GM23338 (cell line): ENCODE measurements around the gene FOXL2. TPM values are rescaled to one million over a fixed set of nuclear protein-coding genes. Genes with fewer than 3 reads are reported as not detected.

Source experiments
- ATAC-seq: fragments of 200-7000 bp; cut with Tn5 transposase; 3 replicates; pipeline ENCODE4 v1.9.1; 2020
- DNase-seq: peaks from one replicate; pipeline ENCODE4 v3.0.0-alpha.2; 2015; ENCODE audit warnings: low spot score
- H2AFZ ChIP-seq: fragments of 200-600 bp; sonication (generic); 2 replicates; pipeline ENCODE4 v1.8.0; 2016; ENCODE audit warnings: antibody characterized with exemption, mild to moderate bottlenecking, moderate library complexity
- H3F3A ChIP-seq: fragments of 200-600 bp; sonication (generic); replicated peaks from 2 replicates; pipeline ENCODE4 v1.8.0; 2017; ENCODE audit warnings: antibody characterized with exemption, mixed run types, low read depth
- H3K27ac ChIP-seq: fragments of 200-600 bp; sonication (generic); 2 replicates; pipeline ENCODE4 v1.6.1; 2016; ENCODE audit warnings: low read depth
- H3K27me3 ChIP-seq: fragments of 200-600 bp; sonication (generic); 2 replicates; pipeline ENCODE4 v1.8.0; 2016; ENCODE audit warnings: mild to moderate bottlenecking, mixed run types, moderate library complexity; ENCODE audit not compliant: insufficient read depth
- H3K36me3 ChIP-seq: fragments of 200-600 bp; sonication (generic); 2 replicates; pipeline ENCODE4 v1.8.0; 2016; ENCODE audit warnings: mild to moderate bottlenecking; ENCODE audit not compliant: insufficient read depth
- H3K4me1 ChIP-seq: fragments of 200-600 bp; sonication (generic); 2 replicates; pipeline ENCODE4 v1.8.0; 2016; ENCODE audit warnings: mild to moderate bottlenecking, moderate library complexity; ENCODE audit not compliant: insufficient read depth
- H3K4me2 ChIP-seq: fragments of 200-600 bp; sonication (generic); 2 replicates; pipeline ENCODE4 v1.7.1; 2017; ENCODE audit warnings: mixed run types
- H3K4me3 ChIP-seq: fragments of 200-600 bp; sonication (generic); 2 replicates; pipeline ENCODE4 v1.6.1; 2016; ENCODE audit warnings: mixed run types
- H3K79me2 ChIP-seq: fragments of 200-600 bp; sonication (generic); replicated peaks from 2 replicates; pipeline ENCODE4 v1.8.0; 2017; ENCODE audit warnings: mild to moderate bottlenecking; ENCODE audit not compliant: insufficient read depth
- H3K9me2 ChIP-seq: fragments of 200-600 bp; sonication (generic); 2 replicates; pipeline ENCODE4 v1.8.0; 2017; ENCODE audit not compliant: insufficient read depth
- H4K20me1 ChIP-seq: fragments of 200-600 bp; sonication (generic); replicated peaks from 2 replicates; pipeline ENCODE4 v1.8.0; 2017; ENCODE audit warnings: mild to moderate bottlenecking; ENCODE audit not compliant: insufficient read depth
- H3K27ac Mint-ChIP-seq: 2 replicates; pipeline ENCODE4 v1.8.0; 2020; ENCODE audit warnings: inconsistent platforms, mild to moderate bottlenecking, moderate library complexity, mixed read lengths
- H3K27me3 Mint-ChIP-seq: 3 replicates; pipeline ENCODE4 v1.8.0; 2022; ENCODE audit warnings: low read depth, mild to moderate bottlenecking, moderate library complexity, mixed read lengths, inconsistent platforms; ENCODE audit not compliant: insufficient read depth, poor library complexity
- H3K36me3 Mint-ChIP-seq: 3 replicates; pipeline ENCODE4 v1.8.0; 2021; ENCODE audit warnings: low read depth, mild to moderate bottlenecking, inconsistent platforms, moderate library complexity, mixed read lengths
- H3K4me1 Mint-ChIP-seq: 3 replicates; pipeline ENCODE4 v1.8.0; 2020; ENCODE audit warnings: mild to moderate bottlenecking, inconsistent platforms, mixed read lengths
- H3K4me3 Mint-ChIP-seq: 3 replicates; pipeline ENCODE4 v1.8.0; 2021; ENCODE audit warnings: moderate library complexity, mild to moderate bottlenecking, inconsistent platforms, mixed read lengths
- H3K9me3 Mint-ChIP-seq: 3 replicates; pipeline ENCODE4 v1.8.0; 2020; ENCODE audit warnings: moderate library complexity, mild to moderate bottlenecking, inconsistent platforms, mixed read lengths
- CREB1 ChIP-seq: fragments of 250-450 bp; sonication (Bioruptor Pico); IDR thresholded peaks from 2 replicates; pipeline ENCODE4 v1.5.0; 2020; ENCODE audit warnings: low read depth, mild to moderate bottlenecking, moderate library complexity
- EZH2 ChIP-seq: fragments of 200-600 bp; sonication (generic); IDR thresholded peaks from one replicate; pipeline ENCODE4 v1.8.0; 2017; ENCODE audit warnings: antibody characterized with exemption, mild to moderate bottlenecking, low read depth; ENCODE audit not compliant: unreplicated experiment
- EZH2phosphoT487 ChIP-seq: fragments of 200-600 bp; sonication (generic); IDR thresholded peaks from one replicate; pipeline ENCODE4 v1.8.1; 2018; ENCODE audit warnings: antibody characterized with exemption; ENCODE audit not compliant: unreplicated experiment
- JUNB ChIP-seq: IDR thresholded peaks from one replicate; pipeline ENCODE4 v1.6.1; 2016; ENCODE audit warnings: antibody characterized with exemption; ENCODE audit not compliant: unreplicated experiment
- NANOG ChIP-seq: IDR thresholded peaks from 2 replicates; pipeline ENCODE4 v1.6.1; 2016; ENCODE audit warnings: antibody characterized with exemption, borderline replicate concordance
- POLR2AphosphoS5 ChIP-seq: IDR thresholded peaks from 2 replicates; pipeline ENCODE4 v1.6.1; 2016; ENCODE audit warnings: antibody characterized with exemption, low read depth
- STAT1 ChIP-seq: IDR thresholded peaks from one replicate; pipeline ENCODE4 v1.6.1; 2016; ENCODE audit warnings: antibody characterized with exemption; ENCODE audit not compliant: unreplicated experiment
- ZNF114 ChIP-seq: fragments of 250-450 bp; sonication (Bioruptor Pico); IDR thresholded peaks from 2 replicates; pipeline ENCODE4 v1.5.0; 2020; ENCODE audit warnings: mild to moderate bottlenecking, moderate library complexity
- ZNF331 ChIP-seq: fragments of 250-450 bp; sonication (Bioruptor Pico); IDR thresholded peaks from 2 replicates; pipeline ENCODE4 v1.5.0; 2020; ENCODE audit warnings: low read depth, mild to moderate bottlenecking, moderate library complexity
- polyA plus RNA-seq: library from polyadenylated mRNA; unstranded; fragments of >200 nt; fragmentation: Nextera tagmentation; extraction: Ambion mirVana; gene quantifications from 2 replicates; pipeline ENCODE4 v1.2.1, GENCODE V29; 2016
- total RNA-seq: library from RNA; depleted of rRNA; stranded (reverse); fragments of >200 nt; shearing (Covaris generic); gene quantifications from 2 replicates; pipeline ENCODE4 v1.2.3, GENCODE V29; 2014
- TF ChIP-seq, protein P1 (sequence below): fragments of 250-450 bp; sonication (Bioruptor Pico); IDR thresholded peaks from 2 replicates; pipeline ENCODE4 v1.5.0; 2020; ENCODE audit warnings: mild to moderate bottlenecking, moderate library complexity
- TF ChIP-seq, protein P2 (sequence below): IDR thresholded peaks from one replicate; pipeline ENCODE4 v1.6.1; 2018; ENCODE audit warnings: antibody characterized with exemption; ENCODE audit not compliant: unreplicated experiment
- TF ChIP-seq, protein P3 (sequence below), 2 experiments: fragments of 200-600 bp in 1 of 2; sonication (generic) in 1 of 2; conservative IDR thresholded peaks; 2 replicates each; pipeline versions ENCODE4 v1.5.1 to v1.6.1; 2016 to 2017; ENCODE audit warnings: antibody characterized with exemption in 2 of 2, low read depth in 2 of 2, mild to moderate bottlenecking in 2 of 2, moderate library complexity in 1 of 2
- TF ChIP-seq, protein P4 (sequence below): IDR thresholded peaks from 2 replicates; pipeline ENCODE4 v1.6.1; 2016; ENCODE audit warnings: antibody characterized with exemption

The FOXL2 gene
- total and polyA plus RNA-seq, 2 experiments from 2014 or later = 0.89 to 3.5 TPM

DNA sequence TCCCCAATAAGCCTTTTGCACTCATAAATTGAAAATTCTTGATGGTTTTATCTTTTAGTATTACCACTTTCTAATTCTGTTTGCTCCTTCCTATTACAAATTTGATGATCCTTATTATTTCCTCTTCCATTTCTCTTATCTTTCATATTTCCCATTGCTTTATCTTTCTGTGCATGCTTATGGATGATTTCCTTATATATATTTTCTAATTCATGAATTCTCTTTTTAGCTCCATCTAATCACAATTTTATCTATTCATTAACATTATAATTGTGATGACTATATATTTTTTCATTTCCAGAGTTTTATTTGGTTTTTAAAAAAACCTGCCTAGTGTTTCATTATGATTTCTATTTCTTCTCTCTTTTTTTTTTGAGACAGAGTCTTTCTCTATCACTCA lies 18.0 kb upstream of the FOXL2 start:
- H4K20me1 ChIP-seq = no peaks in the 10 kb centered on the region
- peaks cover 15% of the 10 kb centered on the region for H3K27me3 Mint-ChIP-seq
- peaks cover 21% of the 10 kb centered on the region for H3K9me3 Mint-ChIP-seq
- peaks cover 2% of the 10 kb centered on the region; the same call in 2 of the 3 replicates for H3K4me1 Mint-ChIP-seq
- no peak overlapping the region for H3K4me3 Mint-ChIP-seq
- H3K27ac ChIP-seq = no peak overlapping the region
- no peak for ATAC-seq
- H3K27me3 ChIP-seq = peaks cover 8% of the 10 kb centered on the region
- no peaks in the 10 kb centered on the region for H3K9me2 ChIP-seq
- no peak overlapping the region for H2AFZ ChIP-seq
- H3F3A ChIP-seq = no peaks in the 10 kb centered on the region
- H3K4me2 ChIP-seq = no peak overlapping the region
- TF ChIP-seq EZH2 (no peak), CREB1 (CRISPR knock-in tag) (no peak), STAT1 (no peak), JUNB (no peak), ZNF114 (CRISPR knock-in tag) (no peak), POLR2AphosphoS5 (no peak), EZH2phosphoT487 (no peak), NANOG (no peak), ZNF331 (CRISPR knock-in tag) (no peak)
- TF ChIP-seq, protein P1, sequence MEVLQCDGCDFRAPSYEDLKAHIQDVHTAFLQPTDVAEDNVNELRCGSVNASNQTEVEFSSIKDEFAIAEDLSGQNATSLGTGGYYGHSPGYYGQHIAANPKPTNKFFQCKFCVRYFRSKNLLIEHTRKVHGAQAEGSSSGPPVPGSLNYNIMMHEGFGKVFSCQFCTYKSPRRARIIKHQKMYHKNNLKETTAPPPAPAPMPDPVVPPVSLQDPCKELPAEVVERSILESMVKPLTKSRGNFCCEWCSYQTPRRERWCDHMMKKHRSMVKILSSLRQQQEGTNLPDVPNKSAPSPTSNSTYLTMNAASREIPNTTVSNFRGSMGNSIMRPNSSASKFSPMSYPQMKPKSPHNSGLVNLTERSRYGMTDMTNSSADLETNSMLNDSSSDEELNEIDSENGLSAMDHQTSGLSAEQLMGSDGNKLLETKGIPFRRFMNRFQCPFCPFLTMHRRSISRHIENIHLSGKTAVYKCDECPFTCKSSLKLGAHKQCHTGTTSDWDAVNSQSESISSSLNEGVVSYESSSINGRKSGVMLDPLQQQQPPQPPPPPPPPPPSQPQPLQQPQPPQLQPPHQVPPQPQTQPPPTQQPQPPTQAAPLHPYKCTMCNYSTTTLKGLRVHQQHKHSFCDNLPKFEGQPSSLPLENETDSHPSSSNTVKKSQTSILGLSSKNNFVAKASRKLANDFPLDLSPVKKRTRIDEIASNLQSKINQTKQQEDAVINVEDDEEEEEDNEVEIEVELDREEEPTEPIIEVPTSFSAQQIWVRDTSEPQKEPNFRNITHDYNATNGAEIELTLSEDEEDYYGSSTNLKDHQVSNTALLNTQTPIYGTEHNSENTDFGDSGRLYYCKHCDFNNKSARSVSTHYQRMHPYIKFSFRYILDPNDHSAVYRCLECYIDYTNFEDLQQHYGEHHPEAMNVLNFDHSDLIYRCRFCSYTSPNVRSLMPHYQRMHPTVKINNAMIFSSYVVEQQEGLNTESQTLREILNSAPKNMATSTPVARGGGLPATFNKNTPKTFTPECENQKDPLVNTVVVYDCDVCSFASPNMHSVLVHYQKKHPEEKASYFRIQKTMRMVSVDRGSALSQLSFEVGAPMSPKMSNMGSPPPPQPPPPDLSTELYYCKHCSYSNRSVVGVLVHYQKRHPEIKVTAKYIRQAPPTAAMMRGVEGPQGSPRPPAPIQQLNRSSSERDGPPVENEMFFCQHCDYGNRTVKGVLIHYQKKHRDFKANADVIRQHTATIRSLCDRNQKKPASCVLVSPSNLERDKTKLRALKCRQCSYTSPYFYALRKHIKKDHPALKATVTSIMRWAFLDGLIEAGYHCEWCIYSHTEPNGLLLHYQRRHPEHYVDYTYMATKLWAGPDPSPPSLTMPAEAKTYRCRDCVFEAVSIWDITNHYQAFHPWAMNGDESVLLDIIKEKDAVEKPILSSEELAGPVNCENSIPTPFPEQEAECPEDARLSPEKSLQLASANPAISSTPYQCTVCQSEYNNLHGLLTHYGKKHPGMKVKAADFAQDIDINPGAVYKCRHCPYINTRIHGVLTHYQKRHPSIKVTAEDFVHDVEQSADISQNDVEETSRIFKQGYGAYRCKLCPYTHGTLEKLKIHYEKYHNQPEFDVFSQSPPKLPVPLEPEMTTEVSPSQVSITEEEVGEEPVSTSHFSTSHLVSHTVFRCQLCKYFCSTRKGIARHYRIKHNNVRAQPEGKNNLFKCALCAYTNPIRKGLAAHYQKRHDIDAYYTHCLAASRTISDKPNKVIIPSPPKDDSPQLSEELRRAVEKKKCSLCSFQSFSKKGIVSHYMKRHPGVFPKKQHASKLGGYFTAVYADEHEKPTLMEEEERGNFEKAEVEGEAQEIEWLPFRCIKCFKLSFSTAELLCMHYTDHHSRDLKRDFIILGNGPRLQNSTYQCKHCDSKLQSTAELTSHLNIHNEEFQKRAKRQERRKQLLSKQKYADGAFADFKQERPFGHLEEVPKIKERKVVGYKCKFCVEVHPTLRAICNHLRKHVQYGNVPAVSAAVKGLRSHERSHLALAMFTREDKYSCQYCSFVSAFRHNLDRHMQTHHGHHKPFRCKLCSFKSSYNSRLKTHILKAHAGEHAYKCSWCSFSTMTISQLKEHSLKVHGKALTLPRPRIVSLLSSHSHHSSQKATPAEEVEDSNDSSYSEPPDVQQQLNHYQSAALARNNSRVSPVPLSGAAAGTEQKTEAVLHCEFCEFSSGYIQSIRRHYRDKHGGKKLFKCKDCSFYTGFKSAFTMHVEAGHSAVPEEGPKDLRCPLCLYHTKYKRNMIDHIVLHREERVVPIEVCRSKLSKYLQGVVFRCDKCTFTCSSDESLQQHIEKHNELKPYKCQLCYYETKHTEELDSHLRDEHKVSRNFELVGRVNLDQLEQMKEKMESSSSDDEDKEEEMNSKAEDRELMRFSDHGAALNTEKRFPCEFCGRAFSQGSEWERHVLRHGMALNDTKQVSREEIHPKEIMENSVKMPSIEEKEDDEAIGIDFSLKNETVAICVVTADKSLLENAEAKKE (CRISPR knock-in tag) = no peak
- TF ChIP-seq, protein P2, sequence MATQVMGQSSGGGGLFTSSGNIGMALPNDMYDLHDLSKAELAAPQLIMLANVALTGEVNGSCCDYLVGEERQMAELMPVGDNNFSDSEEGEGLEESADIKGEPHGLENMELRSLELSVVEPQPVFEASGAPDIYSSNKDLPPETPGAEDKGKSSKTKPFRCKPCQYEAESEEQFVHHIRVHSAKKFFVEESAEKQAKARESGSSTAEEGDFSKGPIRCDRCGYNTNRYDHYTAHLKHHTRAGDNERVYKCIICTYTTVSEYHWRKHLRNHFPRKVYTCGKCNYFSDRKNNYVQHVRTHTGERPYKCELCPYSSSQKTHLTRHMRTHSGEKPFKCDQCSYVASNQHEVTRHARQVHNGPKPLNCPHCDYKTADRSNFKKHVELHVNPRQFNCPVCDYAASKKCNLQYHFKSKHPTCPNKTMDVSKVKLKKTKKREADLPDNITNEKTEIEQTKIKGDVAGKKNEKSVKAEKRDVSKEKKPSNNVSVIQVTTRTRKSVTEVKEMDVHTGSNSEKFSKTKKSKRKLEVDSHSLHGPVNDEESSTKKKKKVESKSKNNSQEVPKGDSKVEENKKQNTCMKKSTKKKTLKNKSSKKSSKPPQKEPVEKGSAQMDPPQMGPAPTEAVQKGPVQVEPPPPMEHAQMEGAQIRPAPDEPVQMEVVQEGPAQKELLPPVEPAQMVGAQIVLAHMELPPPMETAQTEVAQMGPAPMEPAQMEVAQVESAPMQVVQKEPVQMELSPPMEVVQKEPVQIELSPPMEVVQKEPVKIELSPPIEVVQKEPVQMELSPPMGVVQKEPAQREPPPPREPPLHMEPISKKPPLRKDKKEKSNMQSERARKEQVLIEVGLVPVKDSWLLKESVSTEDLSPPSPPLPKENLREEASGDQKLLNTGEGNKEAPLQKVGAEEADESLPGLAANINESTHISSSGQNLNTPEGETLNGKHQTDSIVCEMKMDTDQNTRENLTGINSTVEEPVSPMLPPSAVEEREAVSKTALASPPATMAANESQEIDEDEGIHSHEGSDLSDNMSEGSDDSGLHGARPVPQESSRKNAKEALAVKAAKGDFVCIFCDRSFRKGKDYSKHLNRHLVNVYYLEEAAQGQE = no peak
- TF ChIP-seq, protein P3, sequence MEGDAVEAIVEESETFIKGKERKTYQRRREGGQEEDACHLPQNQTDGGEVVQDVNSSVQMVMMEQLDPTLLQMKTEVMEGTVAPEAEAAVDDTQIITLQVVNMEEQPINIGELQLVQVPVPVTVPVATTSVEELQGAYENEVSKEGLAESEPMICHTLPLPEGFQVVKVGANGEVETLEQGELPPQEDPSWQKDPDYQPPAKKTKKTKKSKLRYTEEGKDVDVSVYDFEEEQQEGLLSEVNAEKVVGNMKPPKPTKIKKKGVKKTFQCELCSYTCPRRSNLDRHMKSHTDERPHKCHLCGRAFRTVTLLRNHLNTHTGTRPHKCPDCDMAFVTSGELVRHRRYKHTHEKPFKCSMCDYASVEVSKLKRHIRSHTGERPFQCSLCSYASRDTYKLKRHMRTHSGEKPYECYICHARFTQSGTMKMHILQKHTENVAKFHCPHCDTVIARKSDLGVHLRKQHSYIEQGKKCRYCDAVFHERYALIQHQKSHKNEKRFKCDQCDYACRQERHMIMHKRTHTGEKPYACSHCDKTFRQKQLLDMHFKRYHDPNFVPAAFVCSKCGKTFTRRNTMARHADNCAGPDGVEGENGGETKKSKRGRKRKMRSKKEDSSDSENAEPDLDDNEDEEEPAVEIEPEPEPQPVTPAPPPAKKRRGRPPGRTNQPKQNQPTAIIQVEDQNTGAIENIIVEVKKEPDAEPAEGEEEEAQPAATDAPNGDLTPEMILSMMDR (conservative IDR thresholded peaks at IDR 0.05; ENCODE audit: low read depth in 2 of 2) = no peak
- TF ChIP-seq, protein P4, sequence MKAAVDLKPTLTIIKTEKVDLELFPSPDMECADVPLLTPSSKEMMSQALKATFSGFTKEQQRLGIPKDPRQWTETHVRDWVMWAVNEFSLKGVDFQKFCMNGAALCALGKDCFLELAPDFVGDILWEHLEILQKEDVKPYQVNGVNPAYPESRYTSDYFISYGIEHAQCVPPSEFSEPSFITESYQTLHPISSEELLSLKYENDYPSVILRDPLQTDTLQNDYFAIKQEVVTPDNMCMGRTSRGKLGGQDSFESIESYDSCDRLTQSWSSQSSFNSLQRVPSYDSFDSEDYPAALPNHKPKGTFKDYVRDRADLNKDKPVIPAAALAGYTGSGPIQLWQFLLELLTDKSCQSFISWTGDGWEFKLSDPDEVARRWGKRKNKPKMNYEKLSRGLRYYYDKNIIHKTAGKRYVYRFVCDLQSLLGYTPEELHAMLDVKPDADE = no peak
- no peak for DNase-seq
- H3K4me3 ChIP-seq = no peak overlapping the region
- H3K36me3 ChIP-seq = no peaks in the 10 kb centered on the region
- H3K79me2 ChIP-seq = no peaks in the 10 kb centered on the region
- H3K4me1 ChIP-seq = no peaks in the 10 kb centered on the region
- H3K36me3 Mint-ChIP-seq = peaks cover 9% of the 10 kb centered on the region
- H3K27ac Mint-ChIP-seq = no peak overlapping the region
